ENCODE measurements around the gene G3BP1.
"Not testable (repeated sequence)": the region's sequence is repeated elsewhere in the genome, so short reads cannot be mapped to it uniquely, and the experiment has no call there.

The G3BP1 gene

DNA sequence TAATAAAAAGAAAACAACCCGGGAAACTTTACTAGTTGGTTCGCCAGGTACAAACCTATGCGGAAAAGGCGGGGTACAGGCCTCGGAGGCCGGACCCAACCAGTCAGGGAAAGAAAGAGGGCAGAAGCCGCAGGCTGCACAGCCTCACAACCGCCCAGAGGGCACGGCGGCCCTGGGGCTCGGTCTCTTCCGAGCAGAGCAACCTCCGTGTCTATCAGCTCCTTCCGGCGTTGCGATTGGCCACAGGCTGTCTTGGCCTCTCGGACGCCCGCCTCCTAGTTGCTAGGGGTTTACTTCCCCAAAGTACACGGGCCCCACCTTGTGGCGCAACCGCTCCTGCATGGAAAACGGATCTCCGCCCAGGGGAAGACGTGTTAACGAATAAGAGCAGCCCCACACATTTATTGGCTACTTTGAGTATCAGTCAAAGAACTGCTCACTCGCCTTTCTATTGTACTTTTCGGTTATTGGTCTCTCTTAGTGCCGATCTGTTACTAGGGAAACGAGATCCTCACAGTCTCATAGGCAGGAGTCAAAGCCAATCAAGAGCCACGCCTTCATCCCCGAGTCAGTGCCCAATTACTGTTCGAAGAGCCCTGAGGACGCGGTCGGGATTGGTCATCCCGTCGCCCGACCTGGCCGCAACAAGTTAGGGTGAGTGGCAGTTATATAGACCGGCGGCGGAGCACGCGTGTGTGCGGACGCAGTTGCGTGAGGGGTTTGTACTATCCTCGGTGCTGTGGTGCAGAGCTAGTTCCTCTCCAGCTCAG lies at the start of gene G3BP1:
Gene G3BP1, plus strand, starts transcription at position 696 of the 770 bp plus-strand sequence. CDS start 14,667 bp downstream, outside the sequence.
- peak; percentile 98 for DNase-seq

DNA sequence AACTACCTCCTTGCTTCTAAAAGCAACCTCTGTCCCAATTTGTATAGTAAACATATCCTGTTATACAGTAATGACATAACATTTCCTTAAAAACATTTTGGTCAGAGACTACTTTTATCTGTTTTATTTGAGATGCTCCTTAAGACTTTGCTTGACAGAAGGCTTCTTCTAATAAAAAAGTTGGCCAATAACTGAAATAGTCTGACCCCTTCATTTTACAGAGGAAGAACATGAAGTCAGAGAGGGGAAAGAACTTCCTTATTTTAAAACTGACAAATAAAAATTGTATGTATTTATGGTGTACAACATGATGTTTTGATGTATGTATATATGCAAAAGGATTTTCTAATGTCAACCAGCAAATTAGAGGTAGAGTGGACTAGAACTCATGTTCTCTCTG lies 49.2 kb upstream of the G3BP1 start:
- no peak for DNase-seq

DNA sequence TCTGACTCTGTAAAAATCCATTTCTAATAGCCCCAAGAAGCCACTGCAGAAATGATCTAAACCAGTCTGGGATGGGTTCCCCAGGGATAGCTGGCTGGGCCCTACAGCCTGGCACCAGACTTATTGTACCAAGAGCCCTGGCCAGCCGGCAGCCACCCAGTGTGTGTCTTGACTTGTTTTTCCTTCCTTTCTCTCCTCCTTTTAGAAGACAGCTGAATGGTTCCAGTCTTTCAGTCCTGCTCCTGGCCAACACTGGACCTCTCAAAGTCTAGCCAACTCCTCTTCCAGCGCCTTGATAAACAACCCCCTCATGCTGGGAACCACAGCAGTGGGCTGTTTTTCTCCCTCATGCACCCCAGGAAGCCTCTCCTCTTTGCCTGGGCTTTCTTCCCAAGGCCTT lies 47.4 kb upstream of the G3BP1 start:
- no peak for DNase-seq

DNA sequence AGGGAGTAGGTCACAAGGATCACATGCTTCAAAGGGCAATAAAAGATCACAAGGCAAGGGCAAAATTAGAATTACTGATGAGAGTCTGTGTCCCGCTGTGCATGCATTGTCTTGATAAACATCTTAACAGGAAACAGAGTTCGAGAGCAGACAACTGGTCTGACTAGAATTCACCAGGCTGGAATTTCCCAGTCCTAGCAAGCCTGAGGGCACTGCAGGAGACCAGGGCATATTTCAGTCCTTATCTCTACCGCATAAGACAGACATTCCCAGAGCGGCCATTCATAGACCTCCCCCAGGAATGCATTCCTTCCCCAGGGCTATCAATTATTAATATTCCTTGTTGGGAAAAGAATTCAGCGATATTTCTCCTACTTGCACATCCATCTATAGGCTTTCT lies 42.2 kb upstream of the G3BP1 start:
- DNase-seq: not testable (repeated sequence)

DNA sequence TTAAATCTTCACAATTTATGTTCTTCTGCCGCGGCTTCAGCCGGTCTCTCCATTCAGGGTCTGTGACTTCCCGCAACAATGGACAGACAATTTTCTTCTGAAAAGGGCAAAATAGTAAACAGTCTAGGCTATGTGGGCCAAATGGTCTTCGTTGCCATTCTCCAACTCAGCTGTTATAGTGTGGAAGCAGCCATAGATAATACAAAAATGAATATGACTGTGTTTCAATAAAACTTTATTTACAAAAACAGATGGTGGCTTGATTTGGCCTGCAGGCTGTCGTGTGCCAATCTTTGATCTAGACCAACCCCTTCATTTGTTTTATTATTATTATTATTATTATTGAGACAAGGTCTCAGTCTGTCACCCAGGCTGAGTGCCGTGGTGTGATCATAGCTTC lies 41.4 kb upstream of the G3BP1 start:
- no peak for DNase-seq

DNA sequence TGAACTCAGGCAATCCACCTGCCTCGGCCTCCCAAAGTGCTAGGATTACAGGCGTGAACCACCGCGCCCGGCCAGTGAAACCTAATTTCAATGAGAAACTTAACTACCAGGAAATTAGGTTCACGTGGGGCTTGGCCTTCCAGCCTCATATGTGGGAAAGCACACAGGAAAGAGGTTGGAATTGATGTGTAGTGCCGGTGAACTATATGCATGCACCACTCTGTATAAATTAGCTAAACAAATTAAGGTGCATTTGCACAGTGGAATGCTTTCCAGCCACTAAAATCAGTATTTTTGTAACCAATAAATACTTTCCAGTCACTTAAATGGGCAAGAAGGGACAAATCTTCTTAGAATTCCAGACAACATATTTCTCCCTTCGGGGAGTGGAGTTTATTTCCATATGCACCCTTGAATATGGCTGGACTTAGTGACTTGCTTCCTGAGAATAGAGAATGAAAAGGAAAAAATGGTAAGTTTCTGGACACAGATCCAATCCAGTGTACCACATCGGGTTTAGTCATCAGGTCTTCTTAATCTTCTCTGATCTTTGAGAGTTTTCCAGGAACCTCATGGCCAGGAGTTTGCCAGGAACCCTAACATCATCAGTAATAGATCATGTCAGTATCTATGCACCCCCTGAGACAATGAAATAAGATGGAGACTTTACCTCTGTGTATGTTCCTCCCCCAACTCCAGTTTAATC lies 38.2 kb upstream of the G3BP1 start:
- DNase-seq: no peak

DNA sequence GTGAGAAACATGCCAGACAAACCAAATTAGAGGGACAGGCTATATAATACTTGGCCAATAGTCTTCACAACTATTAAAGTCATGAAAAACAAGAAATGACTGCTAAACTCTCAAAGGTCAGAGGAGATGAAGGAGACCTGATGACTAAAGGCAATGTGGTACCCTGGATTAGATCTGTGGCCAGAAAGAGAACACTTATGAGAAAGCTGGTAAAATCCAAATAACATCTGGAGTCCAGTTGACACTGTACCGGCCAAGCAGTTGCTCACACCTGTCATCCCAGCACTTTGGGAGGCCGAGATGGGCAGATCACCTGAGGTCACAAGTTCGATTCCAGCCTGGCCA lies 37.7 kb upstream of the G3BP1 start:
- no peak for DNase-seq

DNA sequence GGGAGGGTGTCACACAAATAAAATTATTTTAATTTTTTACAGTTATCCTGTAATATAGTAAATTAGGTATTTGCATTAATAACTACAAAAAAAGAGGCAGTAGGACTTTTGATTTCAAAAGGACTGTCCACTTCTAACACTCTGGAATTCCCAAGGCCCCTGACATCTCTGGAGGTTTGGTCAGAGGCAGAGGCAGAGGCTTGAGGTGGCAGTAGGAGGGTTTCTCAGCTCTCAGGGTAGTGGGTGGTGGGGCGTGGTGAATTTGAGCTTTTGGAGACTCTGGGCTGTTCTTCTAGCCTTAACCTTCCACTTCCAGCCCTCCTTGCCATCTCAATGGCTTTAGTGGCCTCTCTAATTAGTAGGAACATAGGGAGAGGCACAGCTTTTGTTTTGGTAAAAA lies 36.1 kb upstream of the G3BP1 start:
- DNase-seq: no peak

DNA sequence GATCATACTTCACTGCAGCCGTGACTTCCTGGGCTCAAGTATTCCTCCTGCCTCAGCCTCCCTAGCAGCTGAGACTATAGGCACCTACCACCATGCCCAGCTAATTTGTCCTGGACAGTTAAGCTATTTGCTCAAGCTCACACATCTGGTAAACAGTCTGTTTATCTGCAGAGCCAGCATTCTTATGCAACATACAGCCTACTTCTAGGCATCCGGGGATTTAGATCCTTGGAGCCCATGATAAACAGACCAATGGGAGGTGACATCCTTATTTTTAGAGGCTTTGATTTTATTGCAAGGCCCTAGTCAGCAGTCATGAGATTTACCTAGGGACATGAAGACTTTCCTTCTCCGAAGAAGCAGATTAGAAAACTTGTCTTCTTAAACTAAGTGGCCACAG lies 34.3 kb upstream of the G3BP1 start:
- DNase-seq: no peak

DNA sequence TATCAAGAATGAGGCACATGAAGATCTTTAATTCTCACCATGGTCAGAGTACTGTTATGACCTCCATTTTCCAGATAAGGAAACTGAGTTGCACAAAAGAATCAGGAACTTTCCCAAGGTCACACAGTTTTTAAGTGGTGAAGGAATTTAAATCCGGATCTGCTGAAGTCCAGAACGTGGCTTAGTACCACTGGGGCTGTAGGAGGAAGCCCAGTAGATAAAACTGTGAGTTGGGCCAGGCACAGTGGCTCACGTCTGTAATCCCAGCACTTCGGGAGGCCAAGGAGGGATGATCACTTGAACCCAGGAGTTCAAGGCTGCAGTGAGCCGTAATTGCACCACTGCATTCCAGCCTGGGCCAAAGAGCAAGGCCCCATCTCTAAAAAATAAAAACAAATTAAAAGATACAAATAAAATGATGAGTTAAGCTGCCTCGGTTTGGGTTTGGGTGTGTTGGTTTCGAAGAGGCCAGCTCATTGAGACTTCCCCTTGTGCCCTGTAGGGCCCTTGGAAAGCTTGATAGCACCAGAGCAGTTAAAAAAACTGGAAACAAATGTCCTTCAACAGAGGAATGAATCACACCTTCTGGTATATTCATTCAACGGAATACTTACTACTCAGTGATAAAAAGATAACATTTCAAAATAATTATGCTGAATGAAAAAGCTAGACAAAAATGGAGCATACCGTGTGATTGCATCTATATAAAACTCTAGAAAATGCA lies 33.5 kb upstream of the G3BP1 start:
- no peak for DNase-seq

DNA sequence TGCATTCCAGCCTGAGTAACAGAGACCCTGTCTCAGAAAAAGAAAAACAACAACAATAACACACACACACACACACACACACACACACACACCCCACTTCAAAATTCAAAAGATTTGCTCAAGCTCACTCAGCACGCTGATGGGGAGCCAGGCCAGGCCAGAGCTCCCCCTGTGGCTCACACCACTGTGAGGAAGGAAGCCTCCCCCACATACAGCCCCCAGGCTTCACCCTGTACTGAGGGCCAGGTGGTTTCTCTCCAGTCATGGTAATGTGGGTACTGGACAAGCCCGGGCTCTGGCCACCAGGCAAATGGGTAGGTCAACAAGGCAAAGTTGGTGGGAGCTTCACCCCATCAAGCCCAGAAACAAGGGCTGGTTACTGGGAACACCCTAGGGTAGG lies 32.4 kb upstream of the G3BP1 start:
- DNase-seq: no peak

DNA sequence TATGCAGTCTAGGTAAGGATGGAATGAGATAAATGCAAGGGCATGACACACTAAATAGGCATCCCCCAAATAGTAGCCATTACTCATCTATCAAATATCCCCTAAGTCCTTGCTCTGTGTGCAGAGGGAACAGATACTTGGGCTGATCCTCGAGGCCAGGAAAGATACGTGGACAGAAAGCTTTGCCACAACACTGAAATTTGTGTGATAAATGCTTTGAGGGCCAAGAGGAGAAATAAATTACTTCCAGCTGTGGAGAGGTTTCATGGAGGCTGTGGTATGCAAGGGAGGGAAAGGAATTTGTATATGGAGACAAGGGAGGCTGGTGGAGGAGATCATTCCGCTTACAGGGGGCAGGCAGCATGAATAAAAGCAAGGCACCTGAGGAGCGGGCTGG lies 31.8 kb upstream of the G3BP1 start:
- DNase-seq: peak; percentile 34

DNA sequence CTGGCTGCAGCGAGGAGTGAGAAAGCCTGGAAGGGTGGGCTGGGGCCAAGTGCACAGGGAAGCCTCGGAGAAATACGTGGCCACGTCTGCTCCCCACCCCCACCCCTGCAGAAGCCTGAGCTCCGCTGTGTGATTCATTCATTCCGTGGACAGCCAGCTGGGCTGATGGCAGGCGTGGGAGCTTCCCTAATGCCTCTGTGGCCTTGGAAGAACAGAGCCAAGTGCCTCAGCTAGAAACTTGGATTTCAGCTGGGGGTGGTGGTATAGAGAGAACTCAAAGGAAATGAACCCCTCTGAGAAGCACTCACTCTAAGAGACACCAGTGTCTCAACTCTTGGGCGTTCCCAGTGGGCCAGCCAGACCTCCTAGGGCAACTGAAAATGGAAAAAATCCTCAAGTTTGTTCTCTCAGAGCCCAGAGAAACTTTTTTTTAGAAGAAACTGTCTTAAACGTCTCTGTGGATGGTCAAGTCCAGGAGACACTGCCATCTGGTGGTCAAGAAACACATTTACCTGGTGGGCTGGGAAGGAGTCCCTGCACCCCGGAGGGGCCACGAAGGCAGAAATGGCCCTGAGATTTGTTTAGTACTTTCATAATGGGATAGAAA lies 31.3 kb upstream of the G3BP1 start:
- no peak for DNase-seq

DNA sequence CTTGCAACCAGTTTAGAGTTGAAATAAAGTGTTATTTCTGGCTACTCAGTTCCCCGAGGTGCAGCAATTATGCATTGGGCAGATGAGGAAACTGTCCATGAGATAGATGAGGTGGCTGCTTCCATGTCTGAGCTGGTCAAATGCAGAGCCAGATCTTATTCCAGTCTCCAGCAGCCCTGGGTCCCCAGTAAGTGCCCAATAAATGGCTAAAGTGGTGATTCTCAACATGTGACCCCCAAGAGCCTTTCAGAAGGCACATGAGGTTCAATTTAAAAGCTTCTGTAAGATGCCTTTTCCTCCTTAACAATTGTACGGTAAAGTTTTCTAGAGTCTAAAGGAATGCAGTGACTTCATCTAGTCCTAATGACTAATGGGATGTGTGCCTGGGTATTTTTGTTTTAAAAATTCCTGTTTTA lies 30.8 kb upstream of the G3BP1 start:
- no peak for DNase-seq

DNA sequence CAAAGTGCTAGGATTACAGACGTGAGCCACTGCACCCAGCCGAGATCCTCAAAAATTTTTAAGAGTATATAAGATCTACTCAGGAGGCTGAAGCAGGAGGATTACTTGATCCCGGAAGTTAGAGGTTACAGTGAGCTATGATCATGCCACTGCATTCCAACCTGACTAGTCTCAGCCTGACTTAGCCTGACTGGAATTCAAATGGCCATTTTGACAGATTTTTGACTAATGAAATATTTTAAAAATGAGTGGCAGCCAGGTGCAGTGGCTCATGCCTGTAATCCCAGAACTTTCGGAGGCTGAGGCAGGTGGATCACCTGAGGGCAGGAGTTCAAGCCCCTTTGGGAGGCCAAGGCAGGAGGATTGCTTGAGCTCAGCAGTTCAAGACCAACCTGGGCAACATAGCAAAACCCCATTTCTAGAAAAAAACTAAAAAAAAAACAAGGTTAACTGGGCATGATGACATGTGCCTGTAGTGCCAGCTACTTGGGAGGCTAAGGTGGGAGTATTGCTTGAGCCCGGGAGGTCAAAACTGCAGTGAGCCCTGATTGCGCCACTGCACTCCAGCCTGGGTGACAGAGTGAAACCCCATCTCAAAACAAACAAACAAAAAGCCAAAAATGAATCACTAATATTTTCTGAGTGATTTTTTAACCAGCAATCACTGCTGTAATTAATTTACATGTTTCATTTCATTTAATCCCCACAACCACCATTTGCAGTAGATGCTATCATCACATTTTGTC lies 29.9 kb upstream of the G3BP1 start:
- no peak for DNase-seq

DNA sequence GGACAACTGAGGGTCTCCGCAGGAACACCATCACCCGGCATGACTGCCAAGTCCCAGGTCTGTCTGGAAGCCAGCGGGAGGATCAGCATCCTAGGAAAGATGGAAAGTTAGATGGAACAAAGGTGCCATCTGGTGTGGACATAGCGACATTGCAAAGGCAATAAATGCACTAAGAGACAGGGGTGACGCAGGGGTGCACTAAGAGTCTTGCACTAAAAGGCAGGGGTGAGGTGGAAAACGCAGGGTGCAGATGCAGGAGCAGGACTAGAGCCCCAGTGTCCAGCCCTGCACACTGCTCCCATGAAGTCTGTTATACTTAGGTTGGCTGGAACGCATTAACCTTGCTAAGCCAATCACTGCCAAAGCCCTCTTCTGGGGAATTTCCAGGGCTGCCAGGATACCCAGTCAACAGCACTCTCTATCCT lies 28.9 kb upstream of the G3BP1 start:
- DNase-seq: no peak

DNA sequence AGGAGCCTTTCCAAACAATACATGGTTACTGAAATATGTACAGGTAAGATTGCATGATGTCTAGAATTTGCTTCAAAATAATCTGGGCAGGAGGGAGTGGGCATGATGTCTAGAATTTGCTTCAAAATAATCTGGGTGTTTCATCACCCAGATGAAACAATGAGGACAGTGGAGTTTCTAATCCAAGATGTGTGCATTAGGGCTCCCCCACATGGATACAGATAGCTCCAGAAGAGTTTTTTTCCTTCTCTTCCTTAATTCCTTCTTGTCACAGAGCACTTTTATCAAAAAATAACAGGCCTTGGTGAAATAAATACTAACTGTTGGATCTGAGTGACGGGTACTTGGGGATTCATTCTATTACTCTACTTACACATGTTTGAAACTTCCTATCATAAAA lies 28.2 kb upstream of the G3BP1 start:
- no peak for DNase-seq

DNA sequence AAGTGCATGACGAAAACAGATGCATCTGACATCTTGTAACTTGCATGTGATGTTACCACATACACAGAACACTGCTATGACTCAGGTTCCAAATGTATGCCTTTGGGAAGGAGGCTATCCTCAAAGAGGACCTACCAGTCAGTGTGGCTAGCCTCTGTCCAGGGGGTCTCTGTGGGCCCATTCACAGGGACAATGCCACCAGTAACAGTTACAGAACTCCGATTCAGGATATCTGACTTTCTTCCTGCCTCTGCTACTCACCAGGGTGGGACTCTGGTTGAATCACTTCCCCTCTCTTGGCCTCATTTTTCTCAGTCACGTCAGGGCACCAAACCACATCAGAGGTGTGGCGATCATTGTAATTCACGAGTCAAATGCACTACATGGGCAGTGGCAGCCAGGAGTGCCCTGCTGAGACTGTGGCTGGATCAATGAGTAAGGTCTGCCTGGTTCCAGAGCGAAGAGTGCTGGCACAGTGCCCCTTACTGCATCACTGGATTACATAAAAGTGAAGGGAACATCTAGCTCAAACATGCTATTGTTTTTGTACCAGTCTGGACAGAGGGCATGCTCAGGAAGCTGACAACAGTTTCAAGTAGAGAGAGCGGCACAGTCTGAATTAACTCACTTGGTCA lies 26.6 kb upstream of the G3BP1 start:
- no peak for DNase-seq

DNA sequence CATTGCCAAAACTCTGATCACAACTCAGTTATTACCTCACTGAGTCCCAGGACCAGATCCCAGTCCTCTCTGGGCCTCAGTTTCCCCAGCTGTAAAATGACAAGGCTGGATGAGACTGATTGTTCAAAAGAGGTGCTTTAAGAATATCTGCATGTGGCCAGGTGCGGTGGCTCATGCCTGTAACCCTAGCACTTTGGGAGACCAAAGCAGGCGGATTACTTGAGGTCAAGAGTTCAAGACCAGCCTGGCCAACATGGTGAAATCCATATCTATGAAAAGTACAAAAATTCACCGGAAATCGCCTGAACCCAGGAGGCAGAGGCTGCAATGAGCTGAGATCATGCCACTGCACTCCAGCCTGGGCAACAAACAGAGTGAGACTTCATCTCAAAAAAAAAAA lies 21.6 kb upstream of the G3BP1 start:
- no peak for DNase-seq

DNA sequence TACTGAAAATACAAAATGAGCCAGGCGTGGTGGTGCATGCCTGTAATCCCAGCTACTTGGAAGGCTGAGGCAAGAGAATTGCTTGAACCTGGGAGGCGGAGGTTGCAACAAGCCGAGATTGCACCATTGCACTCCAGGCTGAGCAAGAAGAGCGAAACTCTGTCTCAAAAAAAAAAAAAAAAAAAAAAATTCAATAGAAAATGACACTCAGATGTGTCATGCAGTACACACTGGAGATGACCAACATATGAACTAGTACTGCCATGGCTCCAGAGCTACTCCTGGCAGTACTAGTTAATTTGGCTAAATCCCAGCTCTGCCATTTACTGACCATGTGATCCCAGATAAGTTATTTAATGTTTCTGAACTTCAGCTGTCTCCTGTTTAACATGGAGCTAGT lies 20.7 kb upstream of the G3BP1 start:
- DNase-seq: no peak

DNA sequence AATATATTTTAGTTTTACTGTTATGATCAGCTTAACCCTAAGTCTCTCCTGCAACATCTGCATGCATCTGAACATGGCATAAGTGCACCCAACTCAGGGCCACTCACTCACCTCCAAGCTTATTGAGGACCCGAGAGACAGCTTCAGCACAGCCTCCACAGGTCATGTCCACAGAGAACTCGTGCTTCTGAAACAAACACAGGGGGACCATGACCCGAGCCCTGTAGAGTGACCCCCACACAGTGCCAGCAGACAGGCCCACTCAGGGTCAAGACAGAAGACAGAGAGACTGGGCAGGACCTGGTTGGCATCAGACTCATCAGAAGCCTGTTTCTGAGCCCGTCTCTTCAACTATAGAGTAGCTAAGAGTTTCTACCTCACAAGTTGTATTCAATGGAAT lies 20.2 kb upstream of the G3BP1 start:
- no peak for DNase-seq

DNA sequence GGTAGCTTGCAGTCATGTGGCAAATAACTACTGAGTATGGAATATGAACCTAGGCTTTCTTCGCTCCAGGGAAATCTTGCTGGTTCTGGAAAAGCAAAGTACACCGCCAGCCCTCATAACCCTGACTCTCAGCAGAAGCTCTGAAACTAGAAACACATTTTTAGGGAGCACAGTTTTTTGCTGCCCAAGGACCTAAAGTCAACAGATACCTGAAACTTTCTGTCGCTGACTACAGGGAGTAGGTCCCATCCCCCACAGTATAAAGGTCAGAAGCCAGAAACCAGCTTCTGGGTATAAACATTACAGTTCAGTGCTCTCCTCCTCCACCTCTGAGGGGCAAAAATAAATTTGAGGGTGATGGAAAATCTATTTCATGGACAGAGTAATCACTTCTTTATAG lies 16.4 kb upstream of the G3BP1 start:
- DNase-seq: no peak
